Kidney (tissue), 14 donors: ENCODE measurements around the gene ITGBL1. TPM values are rescaled to one million over a fixed set of nuclear protein-coding genes. Genes with fewer than 3 reads are reported as not detected.

ENCODE experiments used
- DNase-seq, 5 donors: peaks; one replicate each; pipeline ENCODE4 v3.0.0-alpha.2; 2013 to 2020
- FAIRE-seq: peaks from 2 replicates; lab custom pipeline; 2012; peaks lifted over from hg19 to GRCh38; lab: Jason Lieb, UNC
- H3K27ac ChIP-seq, 2 donors: one replicate each; pipeline ENCODE4 v1.7.0; 2013; ENCODE audit warnings: low read depth in 2 of 2, low read length in 2 of 2, inconsistent platforms in 1 of 2
- H3K27me3 ChIP-seq: one replicate; pipeline ENCODE4 v1.7.1; 2013; ENCODE audit warnings: low read length, inconsistent platforms; ENCODE audit not compliant: control insufficient read depth, insufficient read depth
- H3K36me3 ChIP-seq, 3 donors: one replicate each; pipeline versions ENCODE4 v1.7.0 to v1.7.1; 2013; ENCODE audit warnings: low read length in 3 of 3, control low read depth in 1 of 3, inconsistent platforms in 1 of 3; ENCODE audit not compliant: insufficient read depth in 3 of 3, control insufficient read depth in 2 of 3
- H3K4me1 ChIP-seq, 3 donors: one replicate each; pipeline versions ENCODE4 v1.7.0 to v1.7.1; 2013; ENCODE audit warnings: low read length in 3 of 3, inconsistent platforms in 1 of 3, low read depth in 1 of 3; ENCODE audit not compliant: control insufficient read depth in 2 of 3, insufficient read depth in 2 of 3
- H3K4me3 ChIP-seq, 3 donors: one replicate each; pipeline versions ENCODE4 v1.7.0 to v1.8.1; 2013; ENCODE audit warnings: low read length in 3 of 3, control low read depth in 1 of 3, inconsistent platforms in 1 of 3
- H3K9ac ChIP-seq, 3 donors: one replicate each; pipeline versions ENCODE4 v1.7.0 to v1.7.1; 2013; ENCODE audit warnings: low read length in 3 of 3, control low read depth in 1 of 3, inconsistent platforms in 1 of 3
- H3K9me3 ChIP-seq, 3 donors: one replicate each; pipeline versions ENCODE4 v1.7.0 to v1.7.1; 2013; ENCODE audit warnings: low read length in 3 of 3, control low read depth in 1 of 3, inconsistent platforms in 1 of 3; ENCODE audit not compliant: control insufficient read depth in 2 of 3, insufficient read depth in 1 of 3
- intact Hi-C: fragments of 100-400 bp; cut with DNase I; formaldehyde crosslinking; loops from one replicate; pipeline ENCODE4 v1.11.1; 2022
- polyA plus RNA-seq: library from polyadenylated mRNA; stranded (reverse); fragments of 350-450 nt; fragmentation: Illumina TruSeq; extraction: RNeasy Lipid Tissue Mini Kit (QIAGEN cat#74804); gene quantifications from one replicate; pipeline ENCODE4 v1.2.3, GENCODE V29; 2014; ENCODE audit warnings: low read depth, low replicate concordance; ENCODE audit not compliant: insufficient read depth
- total RNA-seq: library from RNA; stranded (reverse); fragmentation: NEBNext Ultra II Directional; extraction: Animal tissue kit (Norgen Biotek cat#: 25700); gene quantifications from one replicate; pipeline ENCODE4 v1.2.1, GENCODE V29; 2021
- TF ChIP-seq, protein P1 (sequence below): IDR thresholded peaks from 3 replicates; pipeline ENCODE4 v1.5.1; 2012; ENCODE audit warnings: mild to moderate bottlenecking, moderate library complexity, borderline replicate concordance; ENCODE audit not compliant: insufficient read depth; ENCODE audit errors: extremely low read depth
- donor health status: control.
- donor health status: control.
- donor health status: control.
- donor health status: control.
- donor health status: control.
- donor health status: DM: yes; HTN: yes; CAD: no.
- donor health status: Normal renal cell carcinoma (clear cell type).

ITGBL1 gene
- total and polyA plus RNA-seq, 2 donors from 2014 or later: 1.4 to 7.7 TPM

DNA sequence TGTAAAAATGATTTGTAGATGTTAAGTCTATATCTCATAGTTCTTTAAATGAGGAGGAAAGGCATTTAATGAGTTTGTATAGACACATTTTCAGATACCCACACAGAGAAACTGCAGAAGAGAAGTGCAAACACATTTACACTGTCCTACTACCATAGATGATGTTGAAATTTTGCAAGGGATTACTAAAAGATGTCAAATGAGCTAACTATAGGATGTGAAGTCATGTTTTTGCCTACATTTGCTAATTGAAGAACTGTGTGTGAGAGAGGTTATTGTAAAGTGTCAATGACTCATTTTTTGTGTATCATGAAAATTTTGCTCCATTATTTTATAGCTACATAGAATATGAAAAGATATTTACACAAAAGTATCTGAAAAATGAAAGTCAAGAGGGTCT lies 178.9 kb downstream of the ITGBL1 start:
- TF ChIP-seq, protein P1, sequence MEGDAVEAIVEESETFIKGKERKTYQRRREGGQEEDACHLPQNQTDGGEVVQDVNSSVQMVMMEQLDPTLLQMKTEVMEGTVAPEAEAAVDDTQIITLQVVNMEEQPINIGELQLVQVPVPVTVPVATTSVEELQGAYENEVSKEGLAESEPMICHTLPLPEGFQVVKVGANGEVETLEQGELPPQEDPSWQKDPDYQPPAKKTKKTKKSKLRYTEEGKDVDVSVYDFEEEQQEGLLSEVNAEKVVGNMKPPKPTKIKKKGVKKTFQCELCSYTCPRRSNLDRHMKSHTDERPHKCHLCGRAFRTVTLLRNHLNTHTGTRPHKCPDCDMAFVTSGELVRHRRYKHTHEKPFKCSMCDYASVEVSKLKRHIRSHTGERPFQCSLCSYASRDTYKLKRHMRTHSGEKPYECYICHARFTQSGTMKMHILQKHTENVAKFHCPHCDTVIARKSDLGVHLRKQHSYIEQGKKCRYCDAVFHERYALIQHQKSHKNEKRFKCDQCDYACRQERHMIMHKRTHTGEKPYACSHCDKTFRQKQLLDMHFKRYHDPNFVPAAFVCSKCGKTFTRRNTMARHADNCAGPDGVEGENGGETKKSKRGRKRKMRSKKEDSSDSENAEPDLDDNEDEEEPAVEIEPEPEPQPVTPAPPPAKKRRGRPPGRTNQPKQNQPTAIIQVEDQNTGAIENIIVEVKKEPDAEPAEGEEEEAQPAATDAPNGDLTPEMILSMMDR: no peak
- intact Hi-C loops: no loop called here
- FAIRE-seq: no peak
- Histone ChIP-seq H3K4me3 (no peak overlapping the region), H3K9ac (no peak overlapping the region), H3K9me3 (no peaks in the 10 kb centered on the region), H3K36me3 (no peaks in the 10 kb centered on the region), H3K4me1 (no peaks in the 10 kb centered on the region), H3K27ac (no peak overlapping the region), H3K27me3 (no peaks in the 10 kb centered on the region)
- no peak for DNase-seq

DNA sequence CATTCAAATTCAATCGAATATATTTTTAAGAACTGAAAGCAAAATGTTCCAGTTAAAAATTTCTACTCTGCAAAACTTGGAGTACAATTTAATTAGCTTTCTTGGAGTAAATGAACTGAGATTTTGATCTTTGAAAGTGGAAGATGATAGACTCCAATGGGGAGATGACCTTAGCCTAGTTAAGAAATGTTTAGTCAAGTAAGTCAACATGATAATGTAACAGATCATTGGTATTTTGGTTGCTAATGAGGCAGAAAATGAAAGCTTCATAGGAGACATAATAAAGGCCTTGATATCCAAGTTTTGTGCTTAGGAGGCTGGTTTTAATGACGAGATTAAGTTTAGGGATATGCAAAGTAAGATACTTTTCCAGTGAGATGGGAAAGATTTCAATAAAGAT lies 181.7 kb downstream of the ITGBL1 start:
- TF ChIP-seq, protein P1: no peak
- H3K9ac ChIP-seq: no peak overlapping the region
- no peak for FAIRE-seq
- no peak overlapping the region for H3K27ac ChIP-seq
- no peak overlapping the region for H3K4me3 ChIP-seq
- H3K27me3 ChIP-seq: no peaks in the 10 kb centered on the region
- no peak for DNase-seq
- no peaks in the 10 kb centered on the region for H3K36me3 ChIP-seq
- H3K9me3 ChIP-seq: no peaks in the 10 kb centered on the region
- H3K4me1 ChIP-seq: no peaks in the 10 kb centered on the region
- intact Hi-C loops: no loop called here

DNA sequence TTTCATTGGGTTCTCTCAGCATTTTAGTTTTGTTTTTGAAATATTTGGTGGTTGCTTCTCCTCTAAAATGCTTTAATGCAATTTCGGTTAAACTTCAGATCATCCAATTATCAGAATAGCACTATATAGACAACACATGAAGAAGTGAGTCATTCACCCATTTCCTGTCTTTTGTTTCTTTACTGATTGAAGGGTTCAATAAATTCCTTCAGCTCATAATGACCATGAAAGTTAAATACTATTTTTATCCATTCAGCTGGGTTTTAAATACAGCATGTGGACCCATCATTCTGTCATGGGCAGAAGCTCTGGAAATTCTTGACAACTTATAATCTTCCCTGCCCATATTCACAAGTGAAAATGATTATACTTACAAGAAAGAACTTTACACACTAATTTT lies 187.2 kb downstream of the ITGBL1 start:
- FAIRE-seq (no peak), DNase-seq (no peak)
- no peaks in the 10 kb centered on the region for H3K27me3 ChIP-seq
- H3K4me3 ChIP-seq: no peak overlapping the region
- H3K9me3 ChIP-seq: no peaks in the 10 kb centered on the region
- no peak overlapping the region for H3K27ac ChIP-seq
- H3K36me3 ChIP-seq: no peaks in the 10 kb centered on the region
- intact Hi-C loops: no loop called here
- no peaks in the 10 kb centered on the region for H3K4me1 ChIP-seq
- TF ChIP-seq, protein P1: no peak
- H3K9ac ChIP-seq: no peak overlapping the region

DNA sequence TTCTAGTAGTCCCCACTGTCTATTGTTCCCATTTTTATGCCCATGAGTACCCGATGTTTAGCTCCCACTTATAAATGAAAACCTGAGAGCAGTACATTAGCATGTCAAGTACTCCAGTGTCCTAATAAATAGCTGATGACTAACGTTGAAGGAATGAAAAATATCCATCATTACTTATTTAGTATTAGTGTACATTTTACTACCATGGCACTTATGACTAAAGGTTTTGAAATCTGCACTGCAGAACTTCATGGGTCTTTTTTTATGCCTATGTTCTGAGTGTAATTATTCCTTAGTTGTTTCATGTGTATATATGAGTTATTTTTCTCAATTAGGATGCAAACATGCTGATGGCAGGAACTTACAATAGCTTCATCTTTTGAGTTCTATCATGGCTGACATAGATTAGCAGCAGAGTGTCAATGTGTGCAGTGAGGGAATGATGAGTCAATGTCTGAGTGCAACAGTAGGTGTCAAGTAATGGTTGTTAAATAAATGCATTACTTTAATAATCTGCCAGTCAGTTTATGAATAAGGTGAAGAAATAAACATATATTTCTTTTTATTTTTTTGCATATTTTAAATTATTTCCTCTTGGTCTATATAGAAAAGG lies 188.4 kb downstream of the ITGBL1 start:
- TF ChIP-seq, protein P1: no peak
- H3K9ac ChIP-seq: no peak overlapping the region
- intact Hi-C loops: no loop called here
- no peak overlapping the region for H3K27ac ChIP-seq
- no peaks in the 10 kb centered on the region for H3K9me3 ChIP-seq
- no peak for FAIRE-seq
- H3K4me3 ChIP-seq: no peak overlapping the region
- DNase-seq: no peak
- H3K27me3 ChIP-seq: no peaks in the 10 kb centered on the region
- H3K4me1 ChIP-seq: no peaks in the 10 kb centered on the region
- no peaks in the 10 kb centered on the region for H3K36me3 ChIP-seq
